Measurements from ENCODE around the gene SCYL1.

DNA sequence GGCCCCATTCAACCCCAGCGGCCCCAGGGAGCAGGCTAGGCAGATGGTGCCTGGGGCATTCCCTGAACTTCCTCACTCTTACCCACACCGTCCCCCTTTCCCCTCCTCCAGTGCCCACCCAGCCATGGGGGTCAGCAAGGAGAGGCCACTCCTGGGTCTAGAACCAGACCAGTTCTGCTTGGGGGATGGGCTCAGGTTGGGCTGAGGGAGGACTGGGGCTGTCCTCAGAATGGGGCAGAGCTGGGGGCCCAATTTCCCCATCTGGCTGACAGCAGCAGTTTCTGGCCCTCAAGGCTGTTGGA lies 12.4 kb downstream of the SCYL1 start:
- TF ChIP-seq, protein P1, sequence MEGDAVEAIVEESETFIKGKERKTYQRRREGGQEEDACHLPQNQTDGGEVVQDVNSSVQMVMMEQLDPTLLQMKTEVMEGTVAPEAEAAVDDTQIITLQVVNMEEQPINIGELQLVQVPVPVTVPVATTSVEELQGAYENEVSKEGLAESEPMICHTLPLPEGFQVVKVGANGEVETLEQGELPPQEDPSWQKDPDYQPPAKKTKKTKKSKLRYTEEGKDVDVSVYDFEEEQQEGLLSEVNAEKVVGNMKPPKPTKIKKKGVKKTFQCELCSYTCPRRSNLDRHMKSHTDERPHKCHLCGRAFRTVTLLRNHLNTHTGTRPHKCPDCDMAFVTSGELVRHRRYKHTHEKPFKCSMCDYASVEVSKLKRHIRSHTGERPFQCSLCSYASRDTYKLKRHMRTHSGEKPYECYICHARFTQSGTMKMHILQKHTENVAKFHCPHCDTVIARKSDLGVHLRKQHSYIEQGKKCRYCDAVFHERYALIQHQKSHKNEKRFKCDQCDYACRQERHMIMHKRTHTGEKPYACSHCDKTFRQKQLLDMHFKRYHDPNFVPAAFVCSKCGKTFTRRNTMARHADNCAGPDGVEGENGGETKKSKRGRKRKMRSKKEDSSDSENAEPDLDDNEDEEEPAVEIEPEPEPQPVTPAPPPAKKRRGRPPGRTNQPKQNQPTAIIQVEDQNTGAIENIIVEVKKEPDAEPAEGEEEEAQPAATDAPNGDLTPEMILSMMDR (IDR thresholded peaks at IDR 0.05; ENCODE audit: low read depth, low read length): no peak
- no peak for TF ChIP-seq EZH2phosphoT487 (IDR thresholded peaks at IDR 0.05; ENCODE audit: low read depth)

All from OCI-LY3 (cell line).